Effector memory CD8-positive, alpha-beta T cell (primary cell): Measurements from ENCODE around the gene EIF2AK3.
A peak's percentile ranks its signal among the peaks of the same experiment; 100 is the strongest.
"Not testable (repeated sequence)": the region's sequence is repeated elsewhere in the genome, so short reads cannot be mapped to it uniquely, and the experiment has no call there.

ENCODE experiments used
- ATAC-seq: fragments of 150-1000 bp; cut with Tn5 transposase; replicated peaks from 2 replicates; pipeline ENCODE4 v1.10.0; 2021; ENCODE audit warnings: mild to moderate bottlenecking, moderate library complexity
- DNase-seq, 3 experiments: peaks; one replicate each; pipeline ENCODE4 v3.0.0; 2021
- H3K27ac Mint-ChIP-seq, 2 donors: one replicate each; pipeline ENCODE4 v1.8.0; 2022; ENCODE audit warnings: mild to moderate bottlenecking in 2 of 2, mixed read lengths in 2 of 2, moderate library complexity in 2 of 2
- H3K27me3 Mint-ChIP-seq, 2 donors: one replicate each; pipeline ENCODE4 v1.8.0; 2022; ENCODE audit warnings: mixed read lengths in 2 of 2
- H3K36me3 Mint-ChIP-seq: one replicate; pipeline ENCODE4 v1.8.0; 2022; ENCODE audit warnings: mild to moderate bottlenecking, moderate library complexity, mixed read lengths; ENCODE audit not compliant: insufficient read depth
- H3K4me1 Mint-ChIP-seq, 2 donors: one replicate each; pipeline ENCODE4 v1.8.0; 2022; ENCODE audit warnings: low read depth in 2 of 2, mixed read lengths in 2 of 2
- H3K4me3 Mint-ChIP-seq, 2 donors: one replicate each; pipeline ENCODE4 v1.8.0; 2022; ENCODE audit warnings: mild to moderate bottlenecking in 2 of 2, mixed read lengths in 2 of 2, moderate library complexity in 2 of 2
- H3K9me3 Mint-ChIP-seq, 2 donors: one replicate each; pipeline ENCODE4 v1.8.0; 2022; ENCODE audit warnings: mixed read lengths in 2 of 2

EIF2AK3 gene

GRCh38 chr2:88654714-88655113 is 27.4 kb upstream of the EIF2AK3 start:
- no peak overlapping the region for H3K27ac Mint-ChIP-seq
- H3K27me3 Mint-ChIP-seq, result no peaks in the 10 kb centered on the region
- H3K9me3 Mint-ChIP-seq, result no peaks in the 10 kb centered on the region
- DNase-seq, result no peak
- ATAC-seq, result no peak
- peaks cover 0 to 3% of the 10 kb centered on the region in 2 donors for H3K4me1 Mint-ChIP-seq
- H3K36me3 Mint-ChIP-seq, result no peaks in the 10 kb centered on the region
- H3K4me3 Mint-ChIP-seq, result no peak overlapping the region

DNA sequence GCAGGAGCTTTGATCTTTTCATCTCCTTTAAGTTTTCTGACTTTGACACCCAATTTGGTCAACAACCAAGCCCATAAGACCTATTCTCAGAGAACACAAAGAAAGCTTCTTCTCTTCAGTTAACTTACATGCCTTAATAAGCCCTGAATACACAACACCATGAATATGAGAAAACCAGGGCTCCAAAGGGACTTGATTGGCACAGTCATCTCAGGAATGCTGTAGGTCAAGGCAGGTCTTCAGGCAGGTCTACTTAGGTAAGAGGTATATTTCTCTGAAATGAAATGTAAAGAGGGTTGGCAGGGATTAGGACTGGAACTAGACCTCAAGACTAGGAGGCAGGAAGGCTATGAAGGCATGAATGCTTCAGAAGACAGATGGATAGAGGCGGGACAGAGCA is 24.4 kb upstream of the EIF2AK3 start:
- Mint-ChIP-seq H3K36me3 (no peaks in the 10 kb centered on the region), H3K4me1 (peaks cover 0 to 3% of the 10 kb centered on the region in 2 donors), H3K4me3 (no peak overlapping the region), H3K9me3 (no peaks in the 10 kb centered on the region), H3K27me3 (no peaks in the 10 kb centered on the region), H3K27ac (no peak overlapping the region)
- ATAC-seq (no peak), DNase-seq (no peak)

GRCh38 chr2:88645291-88645882 is 18.1 kb upstream of the EIF2AK3 start:
- not testable (repeated sequence) for DNase-seq, H3K36me3 Mint-ChIP-seq, ATAC-seq, H3K9me3 Mint-ChIP-seq, H3K4me3 Mint-ChIP-seq, H3K27me3 Mint-ChIP-seq
- Mint-ChIP-seq H3K4me1 (peaks cover 12 to 16% of the 10 kb centered on the region in 2 donors), H3K27ac (peak overlapping the region in 1 of 2 donors; percentile 32)

GRCh38 chr2:88642278-88642677 is 15.0 kb upstream of the EIF2AK3 start:
- H3K36me3 Mint-ChIP-seq, result no peaks in the 10 kb centered on the region
- H3K27ac Mint-ChIP-seq, result no peak overlapping the region
- H3K27me3 Mint-ChIP-seq, result no peaks in the 10 kb centered on the region
- DNase-seq (no peak), ATAC-seq (no peak)
- no peak overlapping the region for H3K4me3 Mint-ChIP-seq
- H3K4me1 Mint-ChIP-seq, result peaks cover 22 to 42% of the 10 kb centered on the region in 2 donors
- peaks cover 3 to 8% of the 10 kb centered on the region in 2 donors for H3K9me3 Mint-ChIP-seq

DNA sequence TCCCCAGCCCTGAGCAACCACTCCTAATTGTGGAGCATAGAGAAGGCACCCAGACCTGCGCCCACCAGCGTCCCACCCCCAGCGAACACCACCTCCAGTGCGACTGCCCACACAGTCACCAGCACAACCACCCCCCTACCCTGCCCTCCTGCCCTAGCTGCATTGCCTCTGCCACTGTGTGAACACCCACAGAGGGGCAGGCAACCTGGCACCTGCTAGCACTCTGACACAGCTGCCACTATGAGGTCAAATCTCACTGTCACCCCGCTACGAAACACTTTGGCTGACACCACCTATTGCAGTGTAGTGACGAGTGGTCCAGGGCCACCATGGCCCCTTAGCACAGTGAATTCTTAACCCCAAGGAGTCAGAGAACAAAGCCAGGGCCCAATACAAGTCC is 14.1 kb upstream of the EIF2AK3 start:
- Mint-ChIP-seq H3K27ac (no peak overlapping the region), H3K36me3 (no peaks in the 10 kb centered on the region), H3K9me3 (peaks cover 3 to 8% of the 10 kb centered on the region in 2 donors), H3K4me1 (peaks cover 26 to 46% of the 10 kb centered on the region in 2 donors), H3K27me3 (no peaks in the 10 kb centered on the region), H3K4me3 (no peak overlapping the region)
- ATAC-seq (no peak), DNase-seq (no peak)

DNA sequence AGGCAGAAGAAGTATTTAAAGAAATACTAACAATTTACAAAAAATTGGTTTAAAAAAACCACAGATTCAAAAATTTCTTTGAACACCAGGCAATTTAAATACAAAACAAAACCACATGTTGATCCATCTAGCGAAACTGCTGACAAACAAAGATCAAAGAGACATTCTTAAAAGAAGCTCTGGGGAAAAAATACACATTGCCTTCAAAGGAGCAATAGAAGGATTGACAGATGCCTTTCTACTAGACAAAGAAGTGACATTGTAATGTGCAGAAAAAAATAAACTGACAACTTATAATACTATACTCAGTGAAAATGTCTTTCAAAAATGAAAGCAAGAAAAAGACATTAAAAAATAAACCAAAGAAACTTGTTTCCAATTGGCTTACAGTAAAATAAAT is 12.6 kb upstream of the EIF2AK3 start:
- H3K9me3 Mint-ChIP-seq, result peaks cover 3 to 8% of the 10 kb centered on the region in 2 donors
- DNase-seq (no peak), ATAC-seq (no peak)
- no peaks in the 10 kb centered on the region for H3K36me3 Mint-ChIP-seq
- peaks cover 23 to 38% of the 10 kb centered on the region in 2 donors for H3K4me1 Mint-ChIP-seq
- no peaks in the 10 kb centered on the region for H3K27me3 Mint-ChIP-seq
- peak overlapping the region in 1 of 2 donors; percentile 22 for H3K27ac Mint-ChIP-seq
- H3K4me3 Mint-ChIP-seq, result no peak overlapping the region

GRCh38 chr2:88638743-88639142 is 11.5 kb upstream of the EIF2AK3 start:
- peak; percentile 84 for ATAC-seq
- peaks cover 18 to 32% of the 10 kb centered on the region in 2 donors for H3K4me1 Mint-ChIP-seq
- peaks cover 5% of the 10 kb centered on the region for H3K36me3 Mint-ChIP-seq
- peak overlapping the region in 1 of 2 donors; percentile 55 for H3K4me3 Mint-ChIP-seq
- peak; percentile 3 to 13 (median 12) for DNase-seq
- H3K27me3 Mint-ChIP-seq, result no peaks in the 10 kb centered on the region
- H3K27ac Mint-ChIP-seq, result peak overlapping the region in 1 of 2 donors; percentile 59
- peaks cover 3 to 8% of the 10 kb centered on the region in 2 donors for H3K9me3 Mint-ChIP-seq

- peaks cover 5% of the 10 kb centered on the region for H3K36me3 Mint-ChIP-seq
- H3K4me1 Mint-ChIP-seq, result peaks cover 18 to 32% of the 10 kb centered on the region in 2 donors
- no peak for DNase-seq
- peaks cover 3 to 8% of the 10 kb centered on the region in 2 donors for H3K9me3 Mint-ChIP-seq
- H3K27ac Mint-ChIP-seq, result peak overlapping the region; percentile 7 to 59
- ATAC-seq, result no peak
- H3K27me3 Mint-ChIP-seq, result no peaks in the 10 kb centered on the region
- H3K4me3 Mint-ChIP-seq, result peak overlapping the region; percentile 3 to 55
Measured at GRCh38 chr2:88638123-88638650, 10.9 kb upstream of the EIF2AK3 start.

DNA sequence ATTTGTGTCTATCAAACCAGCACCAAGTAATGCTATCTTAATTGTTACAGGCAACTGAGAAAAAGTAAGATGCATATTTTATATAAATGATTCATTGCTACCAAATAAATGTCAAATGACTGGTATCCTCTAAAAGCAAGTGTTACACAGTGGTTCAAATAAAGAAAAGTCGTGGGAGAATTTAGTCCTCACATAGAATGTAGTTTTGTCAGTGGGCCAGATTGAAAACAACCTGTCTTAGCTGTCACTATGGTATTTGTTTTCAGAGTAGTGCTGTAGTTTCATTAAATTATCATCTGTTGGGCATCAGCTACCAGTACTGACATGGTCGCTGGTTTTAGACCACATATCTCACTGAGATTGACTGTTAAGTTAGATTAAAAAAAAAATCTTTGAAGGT is 10.2 kb upstream of the EIF2AK3 start:
- ATAC-seq (no peak), DNase-seq (no peak)
- H3K27me3 Mint-ChIP-seq, result no peaks in the 10 kb centered on the region
- H3K36me3 Mint-ChIP-seq, result peaks cover 5% of the 10 kb centered on the region
- peaks cover 18 to 32% of the 10 kb centered on the region in 2 donors for H3K4me1 Mint-ChIP-seq
- H3K9me3 Mint-ChIP-seq, result peaks cover 3 to 8% of the 10 kb centered on the region in 2 donors
- peak overlapping the region in 1 of 2 donors; percentile 59 for H3K27ac Mint-ChIP-seq
- peak overlapping the region in 1 of 2 donors; percentile 55 for H3K4me3 Mint-ChIP-seq

DNA sequence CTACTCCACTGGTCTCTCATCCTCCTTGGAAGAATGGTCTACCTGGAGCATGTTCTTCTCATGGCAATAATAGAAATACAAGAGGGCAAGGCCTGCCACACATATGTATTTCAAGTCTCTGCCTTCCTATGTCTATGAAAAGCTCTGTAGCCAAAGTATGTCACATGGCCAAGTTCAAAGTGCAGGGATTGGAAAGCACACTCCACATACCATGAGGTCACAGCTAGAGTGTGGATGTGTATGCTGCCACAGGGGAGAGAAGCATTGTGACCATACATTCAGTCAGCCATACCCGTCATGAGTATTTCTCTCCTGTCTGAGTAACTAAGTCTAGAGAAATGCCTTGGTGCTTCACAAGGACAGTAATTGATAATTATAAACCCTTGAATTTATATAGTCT is 8.8 kb upstream of the EIF2AK3 start:
- ATAC-seq, result no peak
- H3K4me3 Mint-ChIP-seq, result no peak overlapping the region
- peaks cover 5% of the 10 kb centered on the region for H3K36me3 Mint-ChIP-seq
- no peak for DNase-seq
- peaks cover 17 to 32% of the 10 kb centered on the region in 2 donors for H3K4me1 Mint-ChIP-seq
- H3K27me3 Mint-ChIP-seq, result no peaks in the 10 kb centered on the region
- no peak overlapping the region for H3K27ac Mint-ChIP-seq
- peaks cover 3 to 8% of the 10 kb centered on the region in 2 donors for H3K9me3 Mint-ChIP-seq

DNA sequence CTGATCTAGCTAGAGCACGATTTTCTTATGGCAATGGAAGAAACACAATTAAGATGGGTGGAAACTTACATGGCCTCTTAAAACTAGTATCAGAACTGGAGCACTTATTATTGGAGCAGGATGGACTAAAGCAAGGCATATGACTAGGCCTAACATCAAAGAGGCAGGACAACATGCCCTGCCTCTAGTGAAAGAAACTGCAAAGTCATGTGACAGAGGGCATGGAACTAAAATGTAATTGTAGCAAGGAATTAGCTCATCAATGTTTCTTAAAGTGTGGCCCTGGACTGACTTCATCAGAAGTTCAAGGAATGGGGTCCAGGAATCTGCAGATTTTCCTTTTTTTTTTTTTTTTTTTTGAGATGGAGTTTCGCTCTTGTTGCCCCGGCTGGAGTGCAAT is 5.3 kb upstream of the EIF2AK3 start:
- Mint-ChIP-seq H3K9me3 (no peaks in the 10 kb centered on the region), H3K27me3 (no peaks in the 10 kb centered on the region), H3K4me3 (no peak overlapping the region), H3K27ac (no peak overlapping the region), H3K36me3 (peaks cover 8% of the 10 kb centered on the region), H3K4me1 (peaks cover 9 to 11% of the 10 kb centered on the region in 2 donors)
- ATAC-seq, result no peak
- DNase-seq, result no peak

DNA sequence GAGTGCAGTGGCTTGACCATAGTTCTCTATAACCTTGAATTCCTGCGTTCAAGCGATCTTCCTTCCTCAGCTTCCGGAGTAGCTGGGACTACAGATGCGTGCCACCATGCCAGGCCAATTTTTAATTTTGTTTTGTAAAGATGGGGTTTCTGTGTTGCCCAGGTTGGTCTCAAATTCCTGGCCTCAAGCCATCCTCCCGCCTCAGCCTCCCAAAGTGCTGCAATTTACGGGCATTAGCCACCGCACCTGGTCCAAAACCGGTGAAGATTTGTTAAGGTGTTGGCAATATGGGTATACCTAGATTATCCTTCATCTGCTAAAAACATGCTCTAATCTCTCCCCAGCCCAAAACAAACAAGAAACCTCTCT is 1.3 kb upstream of the EIF2AK3 start:
- Mint-ChIP-seq H3K27ac (no peak overlapping the region), H3K4me3 (no peak overlapping the region)

DNA sequence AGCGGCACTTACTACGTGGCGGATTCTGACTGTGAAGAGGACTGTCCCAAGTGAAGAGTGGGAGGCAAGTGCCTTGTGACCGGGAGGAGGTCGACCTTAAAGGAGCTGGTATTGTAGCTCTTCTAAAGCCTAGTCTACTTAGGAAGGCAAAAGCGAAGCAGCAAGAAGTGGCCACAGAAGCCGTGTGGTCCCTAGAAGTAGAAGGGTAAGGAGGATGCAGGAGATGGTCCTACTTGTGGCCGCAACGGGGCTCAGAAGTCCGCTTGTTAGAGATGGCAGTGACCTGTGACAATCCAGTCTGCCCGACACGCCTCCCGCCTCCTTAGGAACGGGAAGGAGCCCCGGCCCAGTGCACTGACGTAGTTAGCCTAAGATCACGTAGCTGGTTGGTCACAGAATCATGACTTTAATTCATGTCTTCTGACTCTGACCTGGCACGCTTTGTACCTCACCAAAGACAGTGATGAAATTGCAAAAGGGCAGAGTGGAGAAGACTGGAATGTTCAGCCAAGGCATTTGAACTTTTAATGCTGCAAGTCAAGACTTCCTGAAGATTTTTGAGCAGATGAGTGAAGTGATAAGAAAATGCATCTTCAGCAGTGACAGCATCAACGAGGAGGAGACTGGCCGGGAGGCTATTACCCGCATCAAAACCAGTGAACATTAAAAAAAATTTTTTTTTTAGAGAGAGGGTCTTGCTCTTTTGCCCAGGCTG is 749 bp upstream of the EIF2AK3 start:
- Mint-ChIP-seq H3K27me3 (no peaks in the 10 kb centered on the region), H3K9me3 (no peaks in the 10 kb centered on the region), H3K4me1 (peaks cover 3 to 11% of the 10 kb centered on the region in 2 donors), H3K36me3 (peaks cover 3% of the 10 kb centered on the region), H3K4me3 (no peak overlapping the region), H3K27ac (no peak overlapping the region)
- ATAC-seq (peak; percentile 45), DNase-seq (peak in 2 of 3 experiments; percentile 72 to 77)

More for the DNA sequence above, 1.3 kb upstream of the EIF2AK3 start:
- H3K27me3 Mint-ChIP-seq, result no peaks in the 10 kb centered on the region
- ATAC-seq (no peak), DNase-seq (no peak)
- peaks cover 3% of the 10 kb centered on the region for H3K36me3 Mint-ChIP-seq
- H3K4me1 Mint-ChIP-seq, result peaks cover 3 to 11% of the 10 kb centered on the region in 2 donors
- no peaks in the 10 kb centered on the region for H3K9me3 Mint-ChIP-seq
